Body of pancreas (tissue), 4 donors: ENCODE measurements around the gene FTCD. TPM values are rescaled to one million over a fixed set of nuclear protein-coding genes. Genes with fewer than 3 reads are reported as not detected.

Experiments
- ATAC-seq: fragments of 150-250 bp; one replicate; pipeline ENCODE4 v1.9.1; 2016
- DNase-seq, 4 donors: peaks; one replicate each; pipeline ENCODE4 v3.0.0-alpha.2; 2019
- H3K27ac ChIP-seq, 4 donors: fragments of 200-600 bp; sonication (generic); 1 replicate in 3 of 4; 2 replicates in 1 of 4; pipeline versions ENCODE4 v1.5.1 to v1.6.1; 2016 to 2019; ENCODE audit warnings: mild to moderate bottlenecking in 1 of 4, mixed read lengths in 1 of 4, moderate library complexity in 1 of 4
- H3K27me3 ChIP-seq, 2 donors: fragments of 200-600 bp; sonication (generic); one replicate each; pipeline ENCODE4 v1.6.0; 2016; ENCODE audit warnings: mild to moderate bottlenecking in 1 of 2
- H3K36me3 ChIP-seq, 2 donors: fragments of 200-600 bp; sonication (generic); replicated peaks in 1 of 2; 2 replicates each; pipeline ENCODE4 v1.5.1; 2016; ENCODE audit warnings: low read depth in 2 of 2; ENCODE audit not compliant: insufficient read depth in 1 of 2
- H3K4me1 ChIP-seq: fragments of 200-600 bp; sonication (generic); one replicate; pipeline ENCODE4 v1.6.0; 2016
- H3K4me3 ChIP-seq, 2 donors: fragments of 200-600 bp; sonication (generic); 1 replicate in 1 of 2; 2 replicates in 1 of 2; pipeline ENCODE4 v1.5.1; 2016 to 2019
- H3K9me3 ChIP-seq, 3 donors: fragments of 200-600 bp; sonication (generic); 1 replicate in 2 of 3; 2 replicates in 1 of 3; pipeline ENCODE4 v1.5.1; 2016
- CTCF ChIP-seq, 7 experiments: fragments of 450-650 bp in 4 of 7; fragments of 200-600 bp in 3 of 7; sonication (generic) in 3 of 7; IDR thresholded peaks; one replicate each; pipeline ENCODE4 v1.5.1; 2016 to 2019; ENCODE audit warnings: antibody characterized with exemption in 7 of 7
- POLR2A ChIP-seq, 3 donors: fragments of 450-650 bp; IDR thresholded peaks; one replicate each; pipeline ENCODE4 v1.6.1; 2016; ENCODE audit warnings: antibody characterized with exemption in 3 of 3, mild to moderate bottlenecking in 2 of 3
- WGBS, 2 donors: methylation state at CpG; one replicate each; pipeline ENCODE4 v1.1.5; 2017; 5-methylcytosine and 5-hydroxymethylcytosine counted together
- intact Hi-C: fragments of 100-400 bp; cut with DNase I; formaldehyde crosslinking; loops from one replicate; pipeline ENCODE4 v1.15.1; 2023
- total RNA-seq, 2 donors: library from RNA; depleted of rRNA; stranded (reverse); fragments of >200 nt; gene quantifications; one replicate each; pipeline ENCODE4 v1.1.0, GENCODE V29; 2016

Gene FTCD
- total RNA-seq, 2 donors from 2014 or later: 0.33 TPM; not detected in 1

- DNase-seq (peak in 1 of 4 donors; percentile 7), ATAC-seq (no peak)
- no peak overlapping the region for H3K4me3 ChIP-seq
- no peak for TF ChIP-seq POLR2A (IDR thresholded peaks at IDR 0.05)
- TF ChIP-seq CTCF (IDR thresholded peaks at IDR 0.05): no peak
- H3K27me3 ChIP-seq: no peaks in the 10 kb centered on the region
- H3K4me1 ChIP-seq: no peaks in the 10 kb centered on the region
- H3K36me3 ChIP-seq: no peaks in the 10 kb centered on the region
- H3K27ac ChIP-seq: no peak overlapping the region
- intact Hi-C loops: no loop called here
- WGBS, 2 donors: 76 to 84% methylated on average over 28 to 37 of the region's 40 CpGs
- no peaks in the 10 kb centered on the region for H3K9me3 ChIP-seq
Measured at GRCh38 chr21:46127239-46128105, 27.9 kb downstream of the FTCD start.

- 49 to 72% methylated on average over 4 to 30 of the region's 32 CpGs for WGBS, 2 donors
- Histone ChIP-seq H3K4me1 (no peaks in the 10 kb centered on the region), H3K27ac (no peak overlapping the region), H3K36me3 (no peaks in the 10 kb centered on the region), H3K9me3 (no peaks in the 10 kb centered on the region), H3K27me3 (no peaks in the 10 kb centered on the region), H3K4me3 (no peak overlapping the region)
- peak in 3 of 4 donors; percentile 4 to 7 (median 6) for DNase-seq
- no peak for ATAC-seq
- intact Hi-C loops: no loop called here
- no peak for TF ChIP-seq CTCF (IDR thresholded peaks at IDR 0.05)
- TF ChIP-seq POLR2A (IDR thresholded peaks at IDR 0.05): no peak
Measured at GRCh38 chr21:46126309-46127238, 28.8 kb downstream of the FTCD start.

GRCh38 chr21:46125846-46126301 lies 29.5 kb downstream of the FTCD start:
- Histone ChIP-seq H3K4me3 (no peak overlapping the region), H3K4me1 (no peaks in the 10 kb centered on the region), H3K27ac (no peak overlapping the region), H3K36me3 (no peaks in the 10 kb centered on the region), H3K27me3 (no peaks in the 10 kb centered on the region), H3K9me3 (no peaks in the 10 kb centered on the region)
- ATAC-seq (no peak), DNase-seq (peak in 3 of 4 donors; percentile 2 to 9 (median 7))
- TF ChIP-seq CTCF (IDR thresholded peaks at IDR 0.05) (no peak), POLR2A (IDR thresholded peaks at IDR 0.05) (no peak)
- WGBS, 2 donors: 77 to 80% methylated on average over 42 to 47 of the region's 47 CpGs
- intact Hi-C loops: no loop called here

GRCh38 chr21:46124926-46125845 lies 30.2 kb downstream of the FTCD start:
- H3K27me3 ChIP-seq: no peaks in the 10 kb centered on the region
- peak in 3 of 4 donors; percentile 3 to 7 (median 6) for DNase-seq
- no peak for TF ChIP-seq POLR2A (IDR thresholded peaks at IDR 0.05)
- TF ChIP-seq CTCF (IDR thresholded peaks at IDR 0.05): no peak
- no peaks in the 10 kb centered on the region for H3K9me3 ChIP-seq
- H3K4me1 ChIP-seq: no peaks in the 10 kb centered on the region
- ATAC-seq: no peak
- WGBS, 2 donors: 83 to 86% methylated on average over 34 to 49 of the region's 49 CpGs
- H3K36me3 ChIP-seq: no peaks in the 10 kb centered on the region
- H3K27ac ChIP-seq: no peak overlapping the region
- intact Hi-C loops: no loop called here
- no peak overlapping the region for H3K4me3 ChIP-seq
